NCI-H526 (cell line): ENCODE measurements around the gene TP53TG3D.
"Not testable (repeated sequence)": the region's sequence is repeated elsewhere in the genome, so short reads cannot be mapped to it uniquely, and the experiment has no call there.

Source experiments
- DNase-seq, 2 experiments: peaks; one replicate each; lab custom pipeline; 2025; lab: John Stamatoyannopoulos, UW

TP53TG3D gene

GRCh38 chr16:32252986-32253385 is at the start of gene TP53TG3D:
TP53TG3D (plus strand) TSS chr16:32253286; CDS start chr16:32253354, 68 bp downstream.
- DNase-seq, result not testable (repeated sequence)

GRCh38 chr16:32253507-32253906 is 421 bp downstream of the TP53TG3D start:
- DNase-seq, result not testable (repeated sequence)

GRCh38 chr16:32261526-32261925 is 8.4 kb downstream of the TP53TG3D start:
- DNase-seq, result not testable (repeated sequence)

- DNase-seq, result not testable (repeated sequence)
These were observed 10.5 kb downstream of the TP53TG3D start for GRCh38 chr16:32263552-32263951.

DNA sequence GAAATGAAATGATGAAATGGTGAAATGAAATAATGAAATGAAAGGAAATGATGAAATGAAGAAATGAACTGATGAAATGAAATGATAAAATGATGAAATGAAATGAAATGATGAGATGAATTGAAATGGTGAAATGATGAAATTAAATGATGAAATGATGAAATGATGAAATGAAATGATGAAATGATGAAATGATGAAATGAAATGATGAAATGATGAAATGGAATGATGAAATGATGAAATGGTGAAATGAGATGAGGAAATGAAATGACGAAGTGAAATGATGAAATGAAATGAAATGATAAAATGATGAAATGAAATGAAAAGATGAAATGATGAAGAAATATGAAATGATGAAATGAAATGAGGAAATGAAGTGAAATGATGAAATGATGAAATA is 28.8 kb downstream of the TP53TG3D start:
- not testable (repeated sequence) for DNase-seq

GRCh38 chr16:32283024-32283423 is 29.9 kb downstream of the TP53TG3D start:
- not testable (repeated sequence) for DNase-seq

- DNase-seq, result not testable (repeated sequence)
These were observed 30.9 kb downstream of the TP53TG3D start for GRCh38 chr16:32283917-32284495.

DNA sequence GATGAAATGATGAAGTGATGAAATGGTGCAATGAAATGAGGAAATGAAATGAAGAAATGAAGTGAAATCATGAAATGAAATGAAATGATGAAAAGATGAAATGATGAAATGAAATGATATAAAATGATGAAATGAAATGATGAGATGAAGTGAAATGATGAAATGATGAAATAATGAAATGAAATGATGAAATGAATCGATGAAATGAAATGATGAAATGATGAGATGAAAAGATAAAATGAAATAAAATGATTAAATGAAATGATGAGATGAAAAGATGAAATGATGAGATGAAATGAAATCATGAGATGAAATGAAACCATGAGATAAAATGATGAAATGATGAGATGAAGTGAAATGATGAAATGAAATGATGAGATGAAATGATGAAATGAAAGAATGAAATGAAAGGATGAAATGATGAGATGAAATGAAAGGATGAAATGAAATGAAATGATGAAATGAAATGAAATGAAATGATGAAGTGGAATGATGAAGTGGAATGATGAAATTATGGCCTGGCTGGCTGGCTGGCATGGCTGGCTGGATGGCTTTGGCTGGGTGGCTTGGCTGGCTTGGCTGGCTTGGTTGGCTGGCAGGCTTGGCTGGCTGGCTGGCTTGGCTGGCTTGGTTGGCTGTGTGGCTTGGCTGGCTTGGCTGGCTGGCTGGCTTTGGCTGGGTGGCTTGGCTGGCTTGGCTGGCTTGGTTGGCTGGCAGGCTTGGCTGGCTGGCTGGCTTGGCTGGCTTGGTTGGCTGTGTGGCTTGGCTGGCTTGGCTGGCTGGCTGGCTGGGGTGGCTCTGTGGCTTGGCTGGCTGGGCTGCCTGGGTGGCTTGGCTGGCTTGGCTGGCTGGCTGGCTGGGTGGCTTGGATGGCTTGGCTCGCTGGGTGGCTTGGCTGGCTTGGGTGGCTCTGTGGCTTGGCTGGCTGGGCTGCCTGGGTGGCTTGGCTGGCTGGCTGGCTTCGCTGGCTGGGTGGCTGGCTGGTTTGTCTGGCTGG is 32.0 kb downstream of the TP53TG3D start:
- DNase-seq, result not testable (repeated sequence)

GRCh38 chr16:32286193-32286592 is 33.1 kb downstream of the TP53TG3D start:
- not testable (repeated sequence) for DNase-seq

- DNase-seq, result not testable (repeated sequence)
These were observed 34.7 kb downstream of the TP53TG3D start for GRCh38 chr16:32287743-32288142.

DNA sequence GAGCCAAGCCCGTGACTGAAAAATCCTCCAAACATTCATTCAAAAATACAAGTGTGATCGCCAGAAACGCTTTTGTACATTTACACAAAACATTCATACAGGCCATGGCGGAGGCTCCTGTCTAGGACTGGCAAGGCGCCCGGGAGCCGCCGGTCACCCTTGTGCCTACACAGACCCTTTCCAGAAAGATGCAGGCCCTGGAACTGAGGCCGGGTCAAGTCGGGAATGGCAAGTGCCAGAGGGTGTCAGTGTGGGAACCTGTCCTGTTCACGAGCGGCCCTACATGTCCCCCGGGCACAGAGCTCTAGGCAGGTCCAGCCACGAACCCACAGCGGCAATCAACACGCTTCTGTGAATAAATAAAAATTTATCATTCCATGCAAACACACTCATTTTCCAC is 36.1 kb downstream of the TP53TG3D start:
- not testable (repeated sequence) for DNase-seq

DNA sequence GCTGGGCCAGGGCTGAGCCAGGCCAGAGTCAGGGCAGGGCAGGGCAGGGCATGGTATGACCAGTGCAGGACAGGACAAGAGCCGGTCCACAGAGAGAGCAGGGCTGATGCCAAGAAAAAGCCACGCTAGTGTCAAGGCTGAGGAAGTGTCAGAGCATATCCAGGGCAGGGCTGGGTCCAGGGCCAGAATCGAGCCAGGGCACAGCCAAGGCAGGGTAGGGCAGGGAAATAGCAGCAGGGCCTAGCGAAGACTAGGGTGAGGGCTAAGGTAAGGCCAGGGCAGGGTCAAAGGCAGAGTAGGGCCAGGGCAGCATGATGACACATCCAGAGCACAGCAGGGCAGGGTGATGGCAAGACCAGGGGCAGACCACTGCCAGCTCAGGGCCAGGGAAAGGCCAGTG is 49.7 kb downstream of the TP53TG3D start:
- not testable (repeated sequence) for DNase-seq
